Endodermal cell (in vitro differentiated cells): ENCODE data around the gene PKD2L2. TPM values are rescaled to one million over a fixed set of nuclear protein-coding genes. Genes with fewer than 3 reads are reported as not detected.
A peak's percentile ranks its signal among the peaks of the same experiment; 100 is the strongest.

Experiments used
- DNase-seq: peaks from one replicate; pipeline ENCODE4 v3.0.0-alpha.2; 2017
- H3K27ac ChIP-seq: 2 replicates; pipeline ENCODE4 v1.5.1; 2013; ENCODE audit warnings: mild to moderate bottlenecking, low read depth, low read length, moderate library complexity
- H3K27me3 ChIP-seq: 2 replicates; pipeline ENCODE4 v1.6.1; 2013; ENCODE audit warnings: mild to moderate bottlenecking, low read length, moderate library complexity; ENCODE audit not compliant: insufficient read depth, control insufficient read depth, poor library complexity, severe bottlenecking
- H3K36me3 ChIP-seq: 2 replicates; pipeline ENCODE4 v1.7.0; 2013; ENCODE audit warnings: mild to moderate bottlenecking, low read length, moderate library complexity; ENCODE audit not compliant: control insufficient read depth, insufficient read depth
- H3K4me1 ChIP-seq: one replicate; pipeline ENCODE4 v1.7.0; 2013; ENCODE audit warnings: low read length; ENCODE audit not compliant: control insufficient read depth, insufficient read depth
- H3K4me3 ChIP-seq: 2 replicates; pipeline ENCODE4 v1.5.1; 2013; ENCODE audit warnings: mild to moderate bottlenecking, low read length, moderate library complexity
- H3K9ac ChIP-seq: 2 replicates; pipeline ENCODE4 v1.6.1; 2013; ENCODE audit warnings: mild to moderate bottlenecking, low read length, moderate library complexity; ENCODE audit not compliant: poor library complexity, severe bottlenecking; ENCODE audit errors: extremely low read depth
- H3K9me3 ChIP-seq: 2 replicates; pipeline ENCODE4 v1.6.1; 2013; ENCODE audit warnings: mild to moderate bottlenecking, low read length, moderate library complexity; ENCODE audit not compliant: control insufficient read depth
- H3K27ac Mint-ChIP-seq: 2 replicates; pipeline ENCODE4 v1.8.0; 2020; ENCODE audit warnings: mixed read lengths
- H3K27me3 Mint-ChIP-seq: 2 replicates; pipeline ENCODE4 v1.8.0; 2021; ENCODE audit warnings: mild to moderate bottlenecking, mixed read lengths; ENCODE audit not compliant: insufficient read depth
- H3K36me3 Mint-ChIP-seq: 2 replicates; pipeline ENCODE4 v1.8.0; 2020; ENCODE audit warnings: low read depth, mixed read lengths
- H3K4me1 Mint-ChIP-seq: 2 replicates; pipeline ENCODE4 v1.8.0; 2020; ENCODE audit warnings: mixed read lengths
- H3K4me3 Mint-ChIP-seq: 2 replicates; pipeline ENCODE4 v1.8.0; 2020; ENCODE audit warnings: mild to moderate bottlenecking, moderate library complexity, mixed read lengths
- H3K9me3 Mint-ChIP-seq: 2 replicates; pipeline ENCODE4 v1.8.0; 2020; ENCODE audit warnings: mild to moderate bottlenecking, mixed read lengths
- WGBS, 2 experiments: methylation state at CpG; one replicate each; pipeline versions ENCODE4 v1.1.5 to v1.1.7; 2013; ENCODE audit warnings: missing lambda C conversion rate in 2 of 2, mixed read lengths in 1 of 2; ENCODE audit not compliant: insufficient coverage in 1 of 2, insufficient read length in 1 of 2; 5-methylcytosine and 5-hydroxymethylcytosine counted together
- total RNA-seq, 2 donors: library from RNA; stranded (reverse); fragmentation: NEBNext Ultra II Directional in 1 of 2; extraction: Animal tissue kit (Norgen Biotek cat#: 25700) in 1 of 2; gene quantifications; 2 replicates in 1 of 2; 3 replicates in 1 of 2; pipeline ENCODE4 v1.2.1, GENCODE V29; 2021
- TF ChIP-seq, protein P1 (sequence below): fragments of 200-600 bp; sonication (generic); conservative IDR thresholded peaks from 2 replicates; pipeline ENCODE4 v1.5.0; 2021; ENCODE audit warnings: antibody characterized with exemption, mild to moderate bottlenecking

Gene PKD2L2
- total RNA-seq, 2 donors from 2014 or later = not detected

DNA sequence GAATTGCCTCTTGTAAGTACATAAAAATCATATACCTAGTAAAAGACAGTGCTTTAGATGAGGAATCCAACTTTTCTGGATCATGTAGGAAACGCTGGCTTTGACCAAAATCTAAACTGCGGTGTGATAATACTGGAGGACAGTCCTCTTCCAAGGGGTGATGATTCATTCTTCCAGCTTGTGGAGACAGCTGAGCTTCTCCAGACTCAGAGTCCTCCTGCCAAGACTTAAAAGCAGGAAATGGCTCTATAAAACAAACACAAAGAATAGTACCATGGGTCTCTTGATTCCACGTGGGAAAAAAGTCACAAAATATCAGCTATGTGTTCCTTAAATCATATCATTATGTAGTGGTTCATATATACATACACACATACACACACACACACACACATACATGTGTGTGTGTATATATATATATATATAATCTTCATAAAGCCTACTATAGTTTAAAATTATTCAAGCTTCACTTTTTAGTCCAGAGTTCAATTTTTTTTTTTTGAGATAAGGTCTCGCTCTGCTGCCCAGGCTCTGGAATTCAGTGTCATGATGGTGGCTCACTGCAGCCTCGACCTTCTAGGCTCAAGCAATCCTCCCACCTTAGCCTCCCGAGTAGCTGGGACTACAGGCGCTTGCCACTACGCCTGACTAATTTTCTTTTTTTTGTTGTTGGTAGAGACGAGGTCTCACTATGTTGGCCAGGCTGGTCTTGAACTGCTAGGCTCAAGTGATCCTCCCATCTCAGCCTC lies 65.0 kb downstream of the PKD2L2 start:
- no peaks in the 10 kb centered on the region for H3K27me3 ChIP-seq
- 96% methylated on average over 5 to 8 of the region's 9 CpGs for WGBS, 2 experiments
- no peak overlapping the region for H3K27ac ChIP-seq
- H3K36me3 ChIP-seq = peaks cover 81% of the 10 kb centered on the region
- Mint-ChIP-seq H3K4me1 (no peaks in the 10 kb centered on the region), H3K36me3 (peaks cover 62% of the 10 kb centered on the region), H3K27ac (peak overlapping the region; percentile 44), H3K4me3 (no peak overlapping the region), H3K9me3 (no peaks in the 10 kb centered on the region), H3K27me3 (no peaks in the 10 kb centered on the region)
- DNase-seq = no peak
- H3K9ac ChIP-seq = no peak overlapping the region
- H3K9me3 ChIP-seq = no peaks in the 10 kb centered on the region
- TF ChIP-seq, protein P1, sequence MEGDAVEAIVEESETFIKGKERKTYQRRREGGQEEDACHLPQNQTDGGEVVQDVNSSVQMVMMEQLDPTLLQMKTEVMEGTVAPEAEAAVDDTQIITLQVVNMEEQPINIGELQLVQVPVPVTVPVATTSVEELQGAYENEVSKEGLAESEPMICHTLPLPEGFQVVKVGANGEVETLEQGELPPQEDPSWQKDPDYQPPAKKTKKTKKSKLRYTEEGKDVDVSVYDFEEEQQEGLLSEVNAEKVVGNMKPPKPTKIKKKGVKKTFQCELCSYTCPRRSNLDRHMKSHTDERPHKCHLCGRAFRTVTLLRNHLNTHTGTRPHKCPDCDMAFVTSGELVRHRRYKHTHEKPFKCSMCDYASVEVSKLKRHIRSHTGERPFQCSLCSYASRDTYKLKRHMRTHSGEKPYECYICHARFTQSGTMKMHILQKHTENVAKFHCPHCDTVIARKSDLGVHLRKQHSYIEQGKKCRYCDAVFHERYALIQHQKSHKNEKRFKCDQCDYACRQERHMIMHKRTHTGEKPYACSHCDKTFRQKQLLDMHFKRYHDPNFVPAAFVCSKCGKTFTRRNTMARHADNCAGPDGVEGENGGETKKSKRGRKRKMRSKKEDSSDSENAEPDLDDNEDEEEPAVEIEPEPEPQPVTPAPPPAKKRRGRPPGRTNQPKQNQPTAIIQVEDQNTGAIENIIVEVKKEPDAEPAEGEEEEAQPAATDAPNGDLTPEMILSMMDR = no peak
- H3K4me1 ChIP-seq = no peaks in the 10 kb centered on the region
- no peak overlapping the region for H3K4me3 ChIP-seq

DNA sequence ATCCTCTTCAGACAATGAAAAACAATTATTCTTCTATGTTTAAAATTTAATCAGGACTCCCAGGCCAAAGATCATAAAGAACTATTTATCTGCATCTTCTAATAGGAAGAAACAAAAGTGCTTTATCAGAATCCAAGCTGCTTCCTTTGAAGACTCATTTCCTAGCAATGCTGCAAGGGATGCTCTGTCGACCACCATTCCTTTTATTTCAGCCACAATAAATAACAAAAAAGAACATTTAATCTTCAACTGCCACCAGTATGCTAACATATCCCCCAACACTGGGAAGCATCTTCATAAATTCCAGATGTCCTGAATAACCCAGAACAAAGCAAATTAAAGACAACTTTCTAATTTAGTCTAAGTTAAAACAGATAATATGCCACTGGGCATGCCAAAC lies 68.7 kb downstream of the PKD2L2 start:
- Histone ChIP-seq H3K9me3 (no peaks in the 10 kb centered on the region), H3K9ac (no peak overlapping the region), H3K27ac (no peak overlapping the region), H3K4me1 (no peaks in the 10 kb centered on the region), H3K36me3 (peaks cover 84% of the 10 kb centered on the region), H3K4me3 (no peak overlapping the region), H3K27me3 (no peaks in the 10 kb centered on the region)
- Mint-ChIP-seq H3K27me3 (no peaks in the 10 kb centered on the region), H3K9me3 (no peaks in the 10 kb centered on the region), H3K4me3 (no peak overlapping the region), H3K36me3 (peaks cover 49% of the 10 kb centered on the region), H3K27ac (peak overlapping the region; percentile 22), H3K4me1 (no peaks in the 10 kb centered on the region)
- TF ChIP-seq, protein P1 = no peak
- DNase-seq = no peak
- 94% methylated on average over 1 of the region's 1 CpG; no CpG with 5 or more reads in 1 of the 2 experiments for WGBS, 2 experiments

DNA sequence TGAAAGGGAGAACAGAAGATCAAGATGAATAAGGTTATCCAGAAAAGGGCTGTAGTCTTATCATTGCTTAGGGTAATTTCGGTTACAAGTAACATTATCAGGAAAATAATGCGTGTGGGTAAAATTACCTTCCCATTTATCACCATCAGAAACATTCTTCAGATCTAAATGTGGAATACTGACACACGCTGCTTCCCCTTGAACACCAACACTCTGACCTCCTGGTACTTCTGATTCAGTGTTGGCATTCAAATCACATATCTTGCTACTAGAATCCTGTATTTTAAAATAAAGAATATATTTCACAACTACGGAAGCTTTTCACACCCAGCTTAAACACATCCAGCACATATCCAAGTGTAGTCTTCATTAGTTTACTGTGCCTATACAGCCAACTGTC lies 70.2 kb downstream of the PKD2L2 start:
- no peak for DNase-seq
- H3K4me3 Mint-ChIP-seq = no peak overlapping the region
- H3K4me1 Mint-ChIP-seq = no peaks in the 10 kb centered on the region
- H3K27ac ChIP-seq = no peak overlapping the region
- TF ChIP-seq, protein P1 = no peak
- H3K4me1 ChIP-seq = no peaks in the 10 kb centered on the region
- no peaks in the 10 kb centered on the region for H3K9me3 ChIP-seq
- H3K36me3 Mint-ChIP-seq = peaks cover 37% of the 10 kb centered on the region
- H3K27ac Mint-ChIP-seq = no peak overlapping the region
- no peaks in the 10 kb centered on the region for H3K27me3 ChIP-seq
- peaks cover 79% of the 10 kb centered on the region for H3K36me3 ChIP-seq
- no peak overlapping the region for H3K4me3 ChIP-seq
- 95 to 97% methylated on average over 4 of the region's 4 CpGs for WGBS, 2 experiments
- H3K9me3 Mint-ChIP-seq = no peaks in the 10 kb centered on the region
- H3K9ac ChIP-seq = no peak overlapping the region
- H3K27me3 Mint-ChIP-seq = no peaks in the 10 kb centered on the region
